ENCODE data around the gene MOB1A.

The MOB1A gene

DNA sequence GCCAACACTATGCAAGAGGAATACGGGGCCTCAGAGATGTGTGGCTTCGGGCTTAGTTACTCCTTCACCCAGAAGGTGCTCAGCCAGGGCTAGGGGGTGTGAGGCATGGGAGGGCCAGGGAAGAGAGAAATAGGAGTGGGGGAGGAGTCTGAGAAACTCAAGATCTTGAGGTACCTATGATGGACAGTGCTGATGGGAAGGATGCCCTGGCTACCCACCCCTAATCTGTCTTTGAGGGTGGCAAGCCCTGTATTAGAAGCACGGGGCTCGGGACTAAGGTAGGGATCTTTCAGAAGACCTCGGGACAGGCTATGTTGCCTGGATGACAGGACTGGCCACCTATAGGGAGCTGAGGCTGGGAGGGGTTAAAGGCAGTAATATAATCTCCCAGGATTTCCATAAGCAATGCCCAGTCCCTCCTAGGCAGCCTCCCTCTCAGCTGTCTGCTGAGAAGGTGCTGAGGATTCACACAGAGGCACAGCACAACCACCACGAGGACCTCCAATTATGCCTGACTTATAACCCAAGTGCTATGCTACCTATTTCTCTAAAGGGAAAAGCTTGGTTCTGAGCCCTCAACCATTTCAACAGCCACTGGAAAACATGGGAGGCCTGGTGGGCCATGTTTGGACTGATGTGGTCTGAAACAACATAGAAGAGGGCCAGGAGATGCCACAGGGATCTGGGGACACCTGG is 43.1 kb upstream of the MOB1A start:
- TF ChIP-seq CTCF (IDR thresholded peaks at IDR 0.05; ENCODE audit: borderline replicate concordance, extremely low read depth, low read length, poor library complexity, severe bottlenecking) (no peak), EZH2 (IDR thresholded peaks at IDR 0.05; ENCODE audit: borderline replicate concordance, low read depth, low read length, severe bottlenecking) (no peak)
- Histone ChIP-seq H3K36me3 (ENCODE audit: insufficient read depth, low read length) (peaks cover 18% of the 10 kb centered on the region), H3K4me1 (ENCODE audit: insufficient read depth, low read length) (no peaks in the 10 kb centered on the region), H3K27ac (ENCODE audit: low read length) (no peak overlapping the region), H2AFZ (ENCODE audit: low read depth, low read length) (no peak overlapping the region), H4K20me1 (ENCODE audit: insufficient read depth, low read length) (peaks cover 18% of the 10 kb centered on the region; the same call in 1 of the 2 replicates), H3K9ac (ENCODE audit: low read depth, low read length) (no peak overlapping the region), H3K9me3 (ENCODE audit: insufficient read depth, low read length, severe bottlenecking) (no peaks in the 10 kb centered on the region), H3K4me3 (ENCODE audit: low read depth in 1 of 2, low read length in 2 of 2) (no peak overlapping the region), H3K4me2 (ENCODE audit: insufficient read depth, low read length) (no peak overlapping the region), H3K79me2 (ENCODE audit: insufficient read depth, low read length) (no peaks in the 10 kb centered on the region), H3K27me3 (ENCODE audit: insufficient read depth, low read length, poor library complexity) (no peaks in the 10 kb centered on the region)
- peak; percentile 34 for ATAC-seq (ENCODE audit: insufficient read depth, low read depth)
- no peak for DNase-seq

- no peak for DNase-seq
- H3K4me2 ChIP-seq (ENCODE audit: insufficient read depth, low read length) = no peak overlapping the region
- no peak for ATAC-seq (ENCODE audit: insufficient read depth, low read depth)
- no peak for TF ChIP-seq CTCF (IDR thresholded peaks at IDR 0.05; ENCODE audit: borderline replicate concordance, extremely low read depth, low read length, poor library complexity, severe bottlenecking)
- TF ChIP-seq EZH2 (IDR thresholded peaks at IDR 0.05; ENCODE audit: borderline replicate concordance, low read depth, low read length, severe bottlenecking) = no peak
- no peak overlapping the region for H3K9ac ChIP-seq (ENCODE audit: low read depth, low read length)
- no peak overlapping the region for H2AFZ ChIP-seq (ENCODE audit: low read depth, low read length)
- H3K36me3 ChIP-seq (ENCODE audit: insufficient read depth, low read length) = peaks cover 25% of the 10 kb centered on the region
- no peaks in the 10 kb centered on the region for H3K9me3 ChIP-seq (ENCODE audit: insufficient read depth, low read length, severe bottlenecking)
- peaks cover 20% of the 10 kb centered on the region; the same call in 1 of the 2 replicates for H4K20me1 ChIP-seq (ENCODE audit: insufficient read depth, low read length)
- no peaks in the 10 kb centered on the region for H3K79me2 ChIP-seq (ENCODE audit: insufficient read depth, low read length)
- H3K27me3 ChIP-seq (ENCODE audit: insufficient read depth, low read length, poor library complexity) = no peaks in the 10 kb centered on the region
- H3K4me1 ChIP-seq (ENCODE audit: insufficient read depth, low read length) = no peaks in the 10 kb centered on the region
- no peak overlapping the region for H3K4me3 ChIP-seq (ENCODE audit: low read depth in 1 of 2, low read length in 2 of 2)
- no peak overlapping the region for H3K27ac ChIP-seq (ENCODE audit: low read length)
Observed at GRCh38 chr2:74221091-74221490, 42.4 kb upstream of the MOB1A start.

DNA sequence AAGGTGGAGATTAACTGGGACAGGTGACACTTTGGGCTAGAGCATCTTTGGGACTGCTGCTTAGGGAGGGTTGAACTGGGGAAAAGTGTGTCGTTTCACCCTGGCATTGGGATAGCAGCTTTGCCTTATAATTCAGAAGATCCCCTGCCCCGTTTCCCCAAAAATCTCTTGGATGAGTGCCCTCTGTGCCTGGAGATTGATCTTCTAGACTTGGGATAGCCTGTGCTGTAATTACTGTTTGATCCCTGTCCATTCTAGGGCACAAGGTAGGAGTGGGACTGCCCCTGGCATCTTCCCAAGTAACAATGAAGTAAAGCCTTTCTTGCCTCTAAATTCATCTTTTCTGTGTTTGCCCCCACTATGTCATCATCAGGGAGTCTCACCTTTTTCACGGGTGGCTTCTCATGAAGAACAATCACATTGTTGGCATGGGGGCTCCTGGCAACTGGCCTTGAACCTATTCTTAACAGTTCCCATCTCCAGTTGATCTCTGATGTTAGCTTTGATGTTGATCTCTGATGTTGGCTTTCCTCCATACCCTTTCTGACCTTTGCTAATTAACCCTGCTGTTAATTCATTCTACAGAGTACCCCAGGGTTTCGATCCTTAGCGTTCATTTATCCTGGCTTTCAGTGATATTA is 41.3 kb upstream of the MOB1A start:
- no peak for DNase-seq
- Histone ChIP-seq H2AFZ (ENCODE audit: low read depth, low read length) (no peak overlapping the region), H3K27me3 (ENCODE audit: insufficient read depth, low read length, poor library complexity) (no peaks in the 10 kb centered on the region), H3K79me2 (ENCODE audit: insufficient read depth, low read length) (no peaks in the 10 kb centered on the region), H3K4me3 (ENCODE audit: low read depth in 1 of 2, low read length in 2 of 2) (no peak overlapping the region), H4K20me1 (ENCODE audit: insufficient read depth, low read length) (peaks cover 20% of the 10 kb centered on the region; the same call in 1 of the 2 replicates), H3K36me3 (ENCODE audit: insufficient read depth, low read length) (peaks cover 36% of the 10 kb centered on the region), H3K4me1 (ENCODE audit: insufficient read depth, low read length) (no peaks in the 10 kb centered on the region), H3K9me3 (ENCODE audit: insufficient read depth, low read length, severe bottlenecking) (no peaks in the 10 kb centered on the region), H3K9ac (ENCODE audit: low read depth, low read length) (no peak overlapping the region), H3K27ac (ENCODE audit: low read length) (no peak overlapping the region), H3K4me2 (ENCODE audit: insufficient read depth, low read length) (no peak overlapping the region)
- no peak for ATAC-seq (ENCODE audit: insufficient read depth, low read depth)
- TF ChIP-seq CTCF (IDR thresholded peaks at IDR 0.05; ENCODE audit: borderline replicate concordance, extremely low read depth, low read length, poor library complexity, severe bottlenecking) = no peak
- no peak for TF ChIP-seq EZH2 (IDR thresholded peaks at IDR 0.05; ENCODE audit: borderline replicate concordance, low read depth, low read length, severe bottlenecking)

All from DND-41 (cell line).